ENCODE data around the gene ANKRD2. TPM values are rescaled to one million over a fixed set of nuclear protein-coding genes. Genes with fewer than 3 reads are reported as not detected.

The ANKRD2 gene
- total RNA-seq = 0.25 and 0.66 TPM in 2 replicates

GRCh38 chr10:97572214-97572989 is at the start of gene ANKRD2:
Gene ANKRD2 (plus strand): TSS chr10:97572779. CDS start chr10:97572789, 10 bp downstream.

GRCh38 chr10:97584060-97584797 is 11.7 kb downstream of the ANKRD2 start, which contains the start of gene HOGA1:
Gene HOGA1 (plus strand): TSS chr10:97584389. CDS start chr10:97584704, 315 bp downstream.

GRCh38 chr10:97589479-97589878 is 16.9 kb downstream of the ANKRD2 start, which contains the start of gene C10orf62:
Gene C10orf62 (plus strand): TSS chr10:97589721. CDS start chr10:97589898, 177 bp downstream.

GRCh38 chr10:97632949-97633884 is 60.6 kb downstream of the ANKRD2 start, which contains the start of gene MORN4:
Gene MORN4 (minus strand): TSS chr10:97633500. CDS start chr10:97619653, 13,847 bp downstream.

Other genes starting within 250 kb of the ANKRD2 start
- 6.0 and 6.6 TPM in 2 replicates for gene FRAT2, start 238.1 kb upstream of the ANKRD2 start, total RNA-seq
- gene RRP12, start 171.4 kb upstream of the ANKRD2 start, total RNA-seq = 17.5 and 29.7 TPM in 2 replicates
- 355 and 484 TPM in 2 replicates for gene PGAM1, start 146.6 kb upstream of the ANKRD2 start, total RNA-seq
- 34.6 and 39.4 TPM in 2 replicates for gene EXOSC1, start 126.8 kb upstream of the ANKRD2 start, total RNA-seq
- gene ZDHHC16, start 126.6 kb upstream of the ANKRD2 start, total RNA-seq = 45.0 and 51.1 TPM in 2 replicates
- 89.5 and 106 TPM in 2 replicates for gene MMS19, start 74.4 kb upstream of the ANKRD2 start, total RNA-seq
- gene UBTD1, start 73.9 kb upstream of the ANKRD2 start, total RNA-seq = 25.6 and 31.2 TPM in 2 replicates
- gene HOGA1, start 11.6 kb downstream of the ANKRD2 start, total RNA-seq = 0.50 and 0.89 TPM in 2 replicates
- gene C10orf62, start 16.9 kb downstream of the ANKRD2 start, total RNA-seq = 0.11 and 0.37 TPM in 2 replicates
- 5.0 and 9.5 TPM in 2 replicates for gene MORN4, start 60.7 kb downstream of the ANKRD2 start, total RNA-seq
- 27.4 and 31.5 TPM in 2 replicates for gene PI4K2A, start 67.9 kb downstream of the ANKRD2 start, total RNA-seq
- 23.0 and 32.1 TPM in 2 replicates for gene AVPI1, start 114.5 kb downstream of the ANKRD2 start, total RNA-seq
- gene MARVELD1, start 141.0 kb downstream of the ANKRD2 start, total RNA-seq = 23.7 TPM in 2 replicates
- gene ZFYVE27, start 164.3 kb downstream of the ANKRD2 start, total RNA-seq = 24.3 and 28.9 TPM in 2 replicates
- not detected in 2 replicates for gene SFRP5, start 199.2 kb downstream of the ANKRD2 start, total RNA-seq

Measured in uterine smooth muscle cell (primary cell).